Glutamatergic neuron (in vitro differentiated cells): ENCODE data around the gene FOXF2. TPM values are rescaled to one million over a fixed set of nuclear protein-coding genes. Genes with fewer than 3 reads are reported as not detected.

ENCODE experiments used
- DNase-seq: peaks from one replicate; pipeline ENCODE4 v3.0.0; 2022
- H3K27ac Mint-ChIP-seq: one replicate; pipeline ENCODE4 v1.8.0; 2020; ENCODE audit warnings: mild to moderate bottlenecking, mixed read lengths, inconsistent platforms; ENCODE audit not compliant: unreplicated experiment
- H3K27me3 Mint-ChIP-seq: one replicate; pipeline ENCODE4 v1.8.0; 2020; ENCODE audit warnings: mild to moderate bottlenecking, moderate library complexity, mixed read lengths, inconsistent platforms; ENCODE audit not compliant: unreplicated experiment
- H3K36me3 Mint-ChIP-seq: one replicate; pipeline ENCODE4 v1.8.0; 2020; ENCODE audit warnings: mild to moderate bottlenecking, mixed read lengths, inconsistent platforms; ENCODE audit not compliant: unreplicated experiment
- H3K4me1 Mint-ChIP-seq: one replicate; pipeline ENCODE4 v1.8.0; 2020; ENCODE audit warnings: mild to moderate bottlenecking, low read depth, mixed read lengths, inconsistent platforms; ENCODE audit not compliant: unreplicated experiment
- H3K4me3 Mint-ChIP-seq: one replicate; pipeline ENCODE4 v1.8.0; 2020; ENCODE audit warnings: mild to moderate bottlenecking, mixed read lengths, inconsistent platforms; ENCODE audit not compliant: unreplicated experiment
- H3K9me3 Mint-ChIP-seq: one replicate; pipeline ENCODE4 v1.8.0; 2020; ENCODE audit warnings: mild to moderate bottlenecking, moderate library complexity, mixed read lengths, inconsistent platforms; ENCODE audit not compliant: unreplicated experiment
- total RNA-seq: library from RNA; stranded (reverse); fragmentation: NEBNext Ultra II Directional; extraction: Animal tissue kit (Norgen Biotek cat#: 25700); gene quantifications from one replicate; pipeline ENCODE4 v1.2.1, GENCODE V29; 2021; ENCODE audit not compliant: unreplicated experiment
- TF ChIP-seq, protein P1 (sequence below): fragments of 200-600 bp; sonication (generic); IDR thresholded peaks from one replicate; pipeline ENCODE4 v1.5.0; 2021; ENCODE audit not compliant: partially characterized antibody, unreplicated experiment

Gene FOXF2
- total RNA-seq, 1 donor from 2014 or later: 0.71 TPM

- Mint-ChIP-seq H3K9me3 (peaks cover 12% of the 10 kb centered on the region), H3K4me3 (peak overlapping the region; percentile 3), H3K4me1 (peaks cover 18% of the 10 kb centered on the region), H3K27me3 (peaks cover 23% of the 10 kb centered on the region), H3K36me3 (no peaks in the 10 kb centered on the region), H3K27ac (no peak overlapping the region)
- TF ChIP-seq, protein P1, sequence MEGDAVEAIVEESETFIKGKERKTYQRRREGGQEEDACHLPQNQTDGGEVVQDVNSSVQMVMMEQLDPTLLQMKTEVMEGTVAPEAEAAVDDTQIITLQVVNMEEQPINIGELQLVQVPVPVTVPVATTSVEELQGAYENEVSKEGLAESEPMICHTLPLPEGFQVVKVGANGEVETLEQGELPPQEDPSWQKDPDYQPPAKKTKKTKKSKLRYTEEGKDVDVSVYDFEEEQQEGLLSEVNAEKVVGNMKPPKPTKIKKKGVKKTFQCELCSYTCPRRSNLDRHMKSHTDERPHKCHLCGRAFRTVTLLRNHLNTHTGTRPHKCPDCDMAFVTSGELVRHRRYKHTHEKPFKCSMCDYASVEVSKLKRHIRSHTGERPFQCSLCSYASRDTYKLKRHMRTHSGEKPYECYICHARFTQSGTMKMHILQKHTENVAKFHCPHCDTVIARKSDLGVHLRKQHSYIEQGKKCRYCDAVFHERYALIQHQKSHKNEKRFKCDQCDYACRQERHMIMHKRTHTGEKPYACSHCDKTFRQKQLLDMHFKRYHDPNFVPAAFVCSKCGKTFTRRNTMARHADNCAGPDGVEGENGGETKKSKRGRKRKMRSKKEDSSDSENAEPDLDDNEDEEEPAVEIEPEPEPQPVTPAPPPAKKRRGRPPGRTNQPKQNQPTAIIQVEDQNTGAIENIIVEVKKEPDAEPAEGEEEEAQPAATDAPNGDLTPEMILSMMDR: no peak
- no peak for DNase-seq
These were observed 4.0 kb upstream of the FOXF2 start for GRCh38 chr6:1385129-1386037.

GRCh38 chr6:1386038-1386709 is 3.2 kb upstream of the FOXF2 start:
- Mint-ChIP-seq H3K36me3 (no peaks in the 10 kb centered on the region), H3K4me1 (peaks cover 16% of the 10 kb centered on the region), H3K4me3 (no peak overlapping the region), H3K9me3 (peaks cover 4% of the 10 kb centered on the region), H3K27ac (no peak overlapping the region), H3K27me3 (peaks cover 19% of the 10 kb centered on the region)
- TF ChIP-seq, protein P1: no peak
- no peak for DNase-seq

GRCh38 chr6:1387538-1387875 is 1.9 kb upstream of the FOXF2 start:
- Mint-ChIP-seq H3K36me3 (no peaks in the 10 kb centered on the region), H3K27ac (no peak overlapping the region), H3K27me3 (peaks cover 27% of the 10 kb centered on the region), H3K4me1 (peaks cover 27% of the 10 kb centered on the region), H3K9me3 (peaks cover 7% of the 10 kb centered on the region), H3K4me3 (no peak overlapping the region)
- no peak for DNase-seq
- TF ChIP-seq, protein P1: no peak

DNA sequence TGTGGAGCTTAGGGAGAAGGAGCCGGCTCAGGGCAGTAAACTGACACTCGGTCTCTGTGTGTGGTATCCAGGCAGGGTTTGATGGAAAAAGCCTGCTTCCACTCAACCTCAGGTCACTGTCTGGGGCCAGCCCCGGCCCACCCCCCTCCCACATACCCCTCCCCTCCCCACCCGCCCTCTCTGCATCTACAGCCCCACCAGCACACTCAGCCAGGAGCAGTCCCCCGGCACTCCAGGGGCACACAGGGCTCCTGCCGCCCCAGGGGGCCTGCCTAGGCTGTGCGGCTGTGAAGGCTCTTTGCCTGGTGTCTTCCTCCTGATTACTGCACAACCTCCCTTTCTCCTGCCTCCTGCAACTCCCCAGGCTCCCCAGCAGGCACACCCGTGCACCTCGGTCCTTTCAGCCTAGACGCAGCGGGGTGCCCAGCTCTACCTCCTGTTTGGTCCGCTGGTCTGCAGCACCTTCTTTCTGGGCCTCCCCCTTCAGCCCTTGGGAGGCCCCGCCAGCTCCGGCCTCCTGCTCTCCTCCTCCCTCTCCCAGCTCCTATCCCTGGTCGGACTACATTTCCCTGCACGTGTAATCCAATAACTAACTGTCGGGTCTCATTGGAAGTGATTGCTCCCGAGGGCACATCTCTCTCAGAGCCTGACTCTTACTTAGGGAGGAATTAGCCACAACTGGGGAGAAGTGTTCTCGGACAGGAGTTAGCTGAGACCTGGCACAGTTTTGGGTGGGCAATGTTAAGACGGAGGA is 1.3 kb upstream of the FOXF2 start:
- TF ChIP-seq, protein P1: no peak
- Mint-ChIP-seq H3K4me3 (peak overlapping the region; percentile 58), H3K36me3 (no peaks in the 10 kb centered on the region), H3K4me1 (peaks cover 28% of the 10 kb centered on the region), H3K27me3 (peaks cover 27% of the 10 kb centered on the region), H3K27ac (no peak overlapping the region), H3K9me3 (peaks cover 7% of the 10 kb centered on the region)
- peak; percentile 57 for DNase-seq
